SHP77 (cell line): ENCODE data around the gene DCTPP1.
"Not testable (repeated sequence)": the region's sequence is repeated elsewhere in the genome, so short reads cannot be mapped to it uniquely, and the experiment has no call there.

Source experiments
- DNase-seq, 2 experiments: peaks; one replicate each; lab custom pipeline; 2025; lab: John Stamatoyannopoulos, UW

DCTPP1 gene

GRCh38 chr16:30413112-30413806 is 16.6 kb downstream of the DCTPP1 start:
- DNase-seq: no peak

GRCh38 chr16:30409125-30410060 is 20.4 kb downstream of the DCTPP1 start:
- DNase-seq: peak; percentile 85 to 93

DNA sequence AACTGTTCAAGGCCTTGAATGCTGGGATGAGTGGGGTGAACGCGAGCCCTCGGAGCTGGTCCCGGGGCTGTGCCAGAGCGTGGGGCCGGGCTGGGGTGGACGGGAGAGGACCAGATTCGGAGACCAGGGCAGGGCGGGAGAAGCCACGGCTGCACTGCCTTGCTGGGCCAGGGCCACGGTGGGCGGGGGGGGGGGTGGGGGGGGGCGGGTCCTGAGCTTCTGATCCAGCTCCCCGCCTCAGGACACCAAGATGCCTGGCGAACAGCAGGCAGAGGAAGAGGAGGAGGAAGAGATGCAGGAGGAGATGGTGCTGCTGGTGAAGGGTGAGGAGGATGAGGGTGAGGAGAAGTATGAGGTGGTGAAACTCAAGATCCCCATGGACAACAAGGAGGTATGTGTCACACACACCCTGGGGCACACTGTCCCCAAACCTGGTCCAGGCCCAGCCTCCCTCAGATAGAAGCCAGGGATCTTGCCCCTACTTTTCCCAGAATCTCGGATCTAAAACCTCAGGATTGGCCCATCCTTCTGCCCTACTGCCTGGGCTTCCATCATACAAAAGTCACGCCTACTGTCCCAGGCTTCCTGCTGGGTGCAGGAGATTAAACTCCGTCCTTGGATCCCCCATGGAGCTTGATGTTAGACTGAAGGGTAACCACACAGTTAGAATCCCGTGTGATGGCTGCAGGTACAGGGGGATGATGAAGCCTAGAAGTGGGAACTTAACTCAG is 21.9 kb downstream of the DCTPP1 start:
- no peak for DNase-seq

GRCh38 chr16:30407102-30407803 is 22.6 kb downstream of the DCTPP1 start, which contains the start of gene ZNF771:
TSS of gene ZNF771 (plus strand) at chr16:30407606. CDS start at chr16:30408054, 448 bp downstream.
- DNase-seq: peak; percentile 90 to 92

DNA sequence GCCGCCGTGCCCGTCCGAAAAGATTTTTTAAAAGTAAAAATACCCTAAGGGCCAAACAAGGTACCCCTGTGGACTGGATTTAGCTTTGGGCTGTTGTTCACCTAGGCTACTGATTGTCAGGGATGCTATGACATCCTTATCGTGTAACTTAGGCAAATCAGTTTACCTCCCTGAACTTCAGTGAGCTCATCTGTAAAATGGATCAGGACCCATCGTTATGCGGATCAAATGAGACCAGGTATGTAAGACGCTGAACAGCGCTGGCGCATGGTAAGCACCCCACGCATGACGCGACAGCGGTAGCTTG is 23.1 kb downstream of the DCTPP1 start:
- DNase-seq: no peak

DNA sequence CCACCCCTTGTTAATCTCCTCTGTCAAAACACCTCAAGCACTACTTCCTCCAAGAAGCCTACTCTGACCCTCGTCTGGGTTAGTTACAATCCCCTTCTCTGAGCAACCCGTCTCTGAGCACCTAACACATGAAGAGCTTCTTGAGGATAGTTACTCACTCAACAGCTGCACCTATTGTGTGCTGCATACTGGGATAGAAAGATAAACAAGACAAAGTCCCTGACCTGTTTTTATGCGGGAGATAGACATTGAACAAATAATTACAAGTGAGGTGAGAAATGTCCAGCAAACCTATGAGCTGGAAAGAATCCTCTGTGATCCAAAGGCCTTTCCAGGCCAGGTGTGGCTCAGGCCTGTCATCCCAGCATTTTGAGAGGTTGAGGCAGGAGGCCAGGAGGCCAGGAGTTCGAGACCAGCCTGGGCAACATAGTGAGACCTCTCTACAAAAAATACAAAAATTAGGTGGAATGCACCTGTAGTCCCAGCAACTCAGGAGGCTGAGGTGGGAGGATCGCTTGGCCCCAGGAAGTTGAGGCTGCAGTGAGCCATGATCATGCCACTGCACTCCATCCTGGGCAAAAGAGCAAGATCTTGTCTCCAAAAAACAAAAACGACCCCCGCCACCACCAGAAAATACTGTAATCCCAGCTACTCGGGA is 27.9 kb downstream of the DCTPP1 start:
- DNase-seq: peak in 1 of 2 experiments; percentile 40

DNA sequence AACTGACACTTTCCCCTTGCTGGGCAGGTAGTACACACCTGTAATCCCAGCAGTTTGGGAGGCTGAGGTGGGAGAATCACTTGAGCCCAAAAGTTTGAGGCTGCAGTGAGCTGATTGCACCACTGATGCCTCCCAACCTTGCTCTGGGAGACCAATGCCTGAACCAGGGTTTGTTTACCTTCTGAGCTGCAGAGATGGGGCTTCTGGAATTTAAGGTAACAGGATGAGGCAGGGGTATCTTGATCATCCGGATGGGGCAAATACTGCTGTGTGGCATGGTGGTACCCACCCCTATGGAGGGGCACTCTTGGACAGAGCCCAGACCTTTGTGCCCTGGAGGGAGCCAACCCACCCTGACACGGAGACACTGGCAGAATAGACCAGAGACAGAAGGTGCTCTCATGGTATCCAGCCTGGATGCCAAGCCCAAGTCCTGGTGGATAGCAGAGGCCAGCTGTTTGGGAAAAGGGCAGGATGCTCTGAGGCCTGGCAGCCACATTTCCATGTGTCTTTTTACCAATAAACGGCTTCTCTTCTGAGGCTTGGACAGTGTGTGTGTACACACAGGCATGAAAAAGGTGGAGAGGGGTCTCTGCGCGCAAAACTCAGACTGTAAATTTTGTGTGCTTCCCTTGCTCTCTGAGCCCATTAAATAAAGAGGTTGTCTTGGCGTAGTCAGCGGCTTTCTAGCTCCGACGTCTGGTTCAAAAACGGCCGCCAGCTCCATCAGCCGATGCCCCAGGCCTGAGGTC is 30.2 kb downstream of the DCTPP1 start:
- peak in 1 of 2 experiments; percentile 26 for DNase-seq

DNA sequence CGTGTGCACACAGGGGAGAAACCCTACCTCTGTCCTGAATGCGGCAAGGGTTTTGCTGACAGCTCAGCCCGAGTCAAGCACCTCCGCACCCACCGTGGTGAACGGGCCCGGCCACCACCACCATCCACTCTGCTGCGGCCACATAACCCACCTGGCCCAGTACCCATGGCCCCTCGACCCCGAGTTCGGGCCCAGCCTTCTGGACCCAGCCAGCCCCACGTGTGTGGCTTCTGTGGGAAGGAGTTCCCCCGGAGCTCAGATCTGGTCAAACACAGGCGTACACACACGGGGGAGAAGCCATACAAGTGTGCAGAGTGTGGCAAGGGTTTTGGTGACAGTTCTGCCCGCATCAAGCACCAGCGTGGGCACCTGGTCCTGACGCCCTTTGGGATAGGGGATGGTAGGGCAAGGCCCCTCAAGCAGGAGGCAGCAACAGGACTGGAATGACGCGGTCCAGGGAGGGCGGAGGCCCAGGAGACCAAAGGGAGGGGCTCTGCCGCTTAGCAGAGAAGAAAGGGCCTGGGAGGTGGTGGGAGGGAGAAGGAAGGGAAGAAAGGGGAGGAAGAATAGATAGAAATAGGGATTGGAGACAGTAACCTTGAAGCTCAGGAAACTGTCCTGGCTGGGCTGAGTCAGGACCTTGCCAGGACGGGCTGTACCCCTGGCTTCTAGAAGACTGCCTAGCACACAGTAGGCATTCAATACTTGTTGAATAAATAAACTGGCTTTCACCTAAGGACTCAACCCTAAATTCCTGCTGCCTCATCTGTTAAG is 31.0 kb downstream of the DCTPP1 start:
- DNase-seq: no peak

- DNase-seq: no peak
Observed at GRCh38 chr16:30397776-30398660, 31.8 kb downstream of the DCTPP1 start.

GRCh38 chr16:30397056-30397455 is 32.8 kb downstream of the DCTPP1 start:
- no peak for DNase-seq

GRCh38 chr16:30396627-30397026 is 33.2 kb downstream of the DCTPP1 start:
- DNase-seq: not testable (repeated sequence)

- no peak for DNase-seq
Observed at GRCh38 chr16:30395992-30396585, 33.7 kb downstream of the DCTPP1 start.

- DNase-seq: peak; percentile 94 to 96
Observed at GRCh38 chr16:30395155-30395991, 34.5 kb downstream of the DCTPP1 start, which contains the start of gene ZNF48. TSS of gene ZNF48 (plus strand) at chr16:30395420. CDS start at chr16:30395795, 375 bp downstream.

DNA sequence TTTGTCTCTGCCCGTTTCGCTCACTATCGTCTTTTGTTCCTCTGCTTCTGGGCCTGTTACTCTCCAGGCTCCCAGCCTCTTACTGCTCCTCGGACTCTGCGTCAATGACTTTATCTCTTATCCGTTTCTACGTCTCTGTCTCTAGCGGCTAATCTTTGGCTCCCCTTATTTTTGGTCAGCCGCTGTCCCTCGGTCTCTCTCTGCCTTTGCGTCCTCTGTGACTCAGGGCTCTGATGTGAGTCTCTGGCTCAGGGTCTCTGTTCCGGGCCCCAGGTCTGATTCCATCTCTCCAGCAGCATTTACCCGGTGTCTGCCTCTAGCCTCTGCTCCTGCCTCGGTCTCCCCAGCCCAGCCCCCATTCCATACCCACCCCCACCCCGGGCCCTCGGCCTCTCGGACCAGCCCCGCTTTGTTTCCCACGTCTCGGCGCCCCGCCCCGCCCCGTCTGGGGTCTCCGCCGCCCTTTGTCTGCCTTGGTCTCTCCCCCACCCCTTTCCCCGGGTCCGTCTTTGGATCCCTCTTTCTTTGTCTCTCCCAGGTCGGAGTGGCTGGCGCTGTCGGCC is 35.2 kb downstream of the DCTPP1 start:
- DNase-seq: peak in 1 of 2 experiments; percentile 75

DNA sequence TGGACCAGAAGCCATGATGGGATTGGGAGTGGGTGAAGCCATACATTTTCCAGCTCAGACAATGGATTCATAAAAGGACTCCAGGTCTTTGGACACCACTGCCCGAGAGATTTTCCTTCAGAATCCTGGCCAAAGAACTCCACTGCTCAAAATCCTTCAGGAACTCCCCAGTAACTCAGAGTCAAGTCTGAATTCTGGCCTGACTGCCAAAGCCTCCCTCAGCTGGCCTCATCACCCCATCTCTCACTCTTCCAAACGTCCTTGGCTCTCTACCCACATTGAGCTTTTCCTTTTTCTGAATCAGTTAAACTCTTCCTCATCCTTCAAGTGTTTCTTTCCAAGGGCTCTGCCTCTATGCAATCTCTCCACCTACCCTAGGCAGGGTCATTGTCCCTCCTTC is 46.3 kb downstream of the DCTPP1 start:
- DNase-seq: no peak

DNA sequence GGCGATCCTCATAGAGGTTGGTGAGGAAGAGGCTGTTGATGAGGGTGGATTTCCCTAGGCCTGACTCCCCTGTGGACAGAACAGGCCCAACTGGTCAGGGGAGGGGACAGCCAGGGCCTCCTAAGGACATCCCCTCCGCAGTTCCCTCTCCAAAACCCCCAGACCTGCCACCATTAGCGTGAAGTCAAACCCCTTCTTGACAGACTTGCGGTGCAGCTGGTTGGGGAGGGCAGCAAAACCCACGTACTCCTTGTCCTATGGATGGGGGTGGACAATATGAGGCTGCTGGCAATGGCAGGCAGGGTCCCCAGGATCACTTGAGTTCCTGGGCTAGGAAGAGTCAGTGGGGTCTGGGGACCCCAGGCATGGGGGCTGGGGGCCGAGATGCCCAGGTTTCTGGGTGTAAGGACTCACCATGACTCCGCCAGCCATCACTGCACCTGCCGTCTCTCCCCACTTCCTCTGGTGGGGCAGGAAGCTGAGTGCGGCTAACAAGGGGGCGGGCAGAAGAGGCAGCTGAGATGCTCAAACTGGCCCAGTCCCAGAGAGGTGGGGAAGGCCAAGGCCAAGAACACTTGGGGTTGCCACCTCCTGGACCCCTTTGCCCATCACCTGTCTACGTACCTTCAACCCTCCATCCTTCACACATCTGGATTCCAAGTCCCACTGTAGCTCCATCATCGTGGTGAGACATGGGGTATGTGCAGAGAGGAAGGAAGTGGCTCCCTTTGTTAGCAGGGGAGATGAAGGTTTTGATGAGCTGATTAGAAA is 47.5 kb downstream of the DCTPP1 start, which contains the start of gene SEPTIN1:
Gene SEPTIN1, minus strand, starts transcription at position 451 of the 771 bp plus-strand sequence. Its CDS starts 19 bp downstream, at position 432.
- peak in 1 of 2 experiments; percentile 19 for DNase-seq
